ENCODE measurements around the gene GPR87. TPM values are rescaled to one million over a fixed set of nuclear protein-coding genes. Genes with fewer than 3 reads are reported as not detected.

The GPR87 gene
- total RNA-seq, 1 donor from 2014 or later, result 2.9 TPM

- no peak for DNase-seq (ENCODE audit: low spot score in 2 of 2, unreplicated experiment in 2 of 2)
- Mint-ChIP-seq H3K4me1 (peaks cover 13% of the 10 kb centered on the region), H3K4me3 (no peak overlapping the region), H3K27ac (no peak overlapping the region), H3K9me3 (no peaks in the 10 kb centered on the region), H3K36me3 (peaks cover 3% of the 10 kb centered on the region), H3K27me3 (ENCODE audit: low read depth) (no peaks in the 10 kb centered on the region)
- TF ChIP-seq CTCF (IDR thresholded peaks at IDR 0.05; ENCODE audit: unreplicated experiment), result no peak
These were observed 51.5 kb downstream of the GPR87 start for GRCh38 chr3:151265166-151265565.

GRCh38 chr3:151264605-151265004 is 52.0 kb downstream of the GPR87 start:
- Mint-ChIP-seq H3K4me3 (no peak overlapping the region), H3K4me1 (peaks cover 13% of the 10 kb centered on the region), H3K9me3 (no peaks in the 10 kb centered on the region), H3K27ac (no peak overlapping the region), H3K36me3 (peaks cover 5% of the 10 kb centered on the region), H3K27me3 (ENCODE audit: low read depth) (no peaks in the 10 kb centered on the region)
- no peak for TF ChIP-seq CTCF (IDR thresholded peaks at IDR 0.05; ENCODE audit: unreplicated experiment)
- no peak for DNase-seq (ENCODE audit: low spot score in 2 of 2, unreplicated experiment in 2 of 2)

- Mint-ChIP-seq H3K36me3 (peaks cover 5% of the 10 kb centered on the region), H3K27ac (no peak overlapping the region), H3K9me3 (no peaks in the 10 kb centered on the region), H3K4me3 (no peak overlapping the region), H3K27me3 (ENCODE audit: low read depth) (no peaks in the 10 kb centered on the region), H3K4me1 (peaks cover 13% of the 10 kb centered on the region)
- DNase-seq (ENCODE audit: low spot score in 2 of 2, unreplicated experiment in 2 of 2), result no peak
- no peak for TF ChIP-seq CTCF (IDR thresholded peaks at IDR 0.05; ENCODE audit: unreplicated experiment)
These were observed 53.6 kb downstream of the GPR87 start for GRCh38 chr3:151262871-151263525.

GRCh38 chr3:151259664-151260063 is 57.0 kb downstream of the GPR87 start:
- DNase-seq (ENCODE audit: low spot score in 2 of 2, unreplicated experiment in 2 of 2), result no peak
- TF ChIP-seq CTCF (IDR thresholded peaks at IDR 0.05; ENCODE audit: unreplicated experiment), result no peak
- peaks cover 5% of the 10 kb centered on the region for H3K36me3 Mint-ChIP-seq

GRCh38 chr3:151256749-151257148 is 59.9 kb downstream of the GPR87 start:
- no peak for TF ChIP-seq CTCF (IDR thresholded peaks at IDR 0.05; ENCODE audit: unreplicated experiment)
- H3K4me3 Mint-ChIP-seq, result no peak overlapping the region
- peaks cover 5% of the 10 kb centered on the region for H3K36me3 Mint-ChIP-seq
- no peak for DNase-seq (ENCODE audit: low spot score in 2 of 2, unreplicated experiment in 2 of 2)
- H3K27me3 Mint-ChIP-seq (ENCODE audit: low read depth), result peaks cover 3% of the 10 kb centered on the region
- no peak overlapping the region for H3K27ac Mint-ChIP-seq
- peaks cover 10% of the 10 kb centered on the region for H3K4me1 Mint-ChIP-seq
- no peaks in the 10 kb centered on the region for H3K9me3 Mint-ChIP-seq

More at GRCh38 chr3:151259664-151260063, 57.0 kb downstream of the GPR87 start:
- no peaks in the 10 kb centered on the region for H3K9me3 Mint-ChIP-seq
- H3K27me3 Mint-ChIP-seq (ENCODE audit: low read depth), result no peaks in the 10 kb centered on the region
- H3K27ac Mint-ChIP-seq, result no peak overlapping the region
- no peak overlapping the region for H3K4me3 Mint-ChIP-seq
- peaks cover 23% of the 10 kb centered on the region for H3K4me1 Mint-ChIP-seq
